GM10266 (cell line): ENCODE results near the gene REST.

ENCODE experiments used
- DNase-seq: peaks from one replicate; pipeline ENCODE4 v3.0.0; 2012; ENCODE audit errors: extremely low spot score
- CTCF ChIP-seq: IDR thresholded peaks from 2 replicates; pipeline ENCODE4 v1.5.1; 2012; ENCODE audit warnings: mild to moderate bottlenecking, low read depth; ENCODE audit not compliant: control insufficient read depth, insufficient read depth; ENCODE audit errors: missing control alignments

Gene REST

DNA sequence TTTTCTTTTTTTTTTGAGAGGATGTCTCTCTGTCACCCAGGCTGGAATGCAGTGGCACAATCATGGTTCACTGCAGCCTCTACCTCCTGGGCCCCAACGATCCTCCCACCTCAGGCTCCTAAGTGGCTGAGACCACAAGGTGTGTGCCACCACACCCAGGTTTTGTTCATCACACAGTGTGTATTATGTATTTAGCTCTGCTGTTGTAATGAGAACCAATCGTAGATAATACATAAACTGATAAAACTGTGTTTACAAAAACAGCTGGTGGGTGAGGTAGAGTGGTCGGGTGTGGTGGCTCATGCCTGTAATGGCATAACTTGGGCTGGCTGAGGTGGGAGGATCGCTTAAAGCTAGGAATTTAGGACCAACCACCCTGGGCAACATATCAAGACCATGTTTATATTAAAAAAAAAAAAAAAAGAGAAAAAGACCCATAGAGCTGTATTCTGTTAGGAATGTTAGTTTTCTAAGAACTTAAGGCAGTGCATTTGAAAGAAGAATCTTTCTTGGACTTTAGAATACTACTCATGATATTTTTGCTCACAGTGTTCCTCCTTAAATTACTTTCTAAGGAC, 105.9 kb downstream of the REST start:
- no peak for DNase-seq
- TF ChIP-seq CTCF: no peak
